GM23248 (cell line): Measurements from ENCODE around the gene YTHDF1. TPM values are rescaled to one million over a fixed set of nuclear protein-coding genes. Genes with fewer than 3 reads are reported as not detected.

Source experiments
- DNase-seq: peaks from one replicate; pipeline ENCODE4 v3.0.0-alpha.2; 2015
- H2AFZ ChIP-seq: fragments of 200-600 bp; sonication (generic); 2 replicates; pipeline ENCODE4 v1.6.1; 2016; ENCODE audit warnings: antibody characterized with exemption
- H3F3A ChIP-seq: fragments of 200-600 bp; sonication (generic); 2 replicates; pipeline ENCODE4 v1.6.1; 2016; ENCODE audit warnings: mild to moderate bottlenecking, antibody characterized with exemption, mixed run types; ENCODE audit not compliant: insufficient read depth
- H3K27ac ChIP-seq: fragments of 200-600 bp; sonication (generic); 2 replicates; pipeline ENCODE4 v1.5.1; 2016; ENCODE audit warnings: mild to moderate bottlenecking
- H3K27me3 ChIP-seq: fragments of 200-600 bp; sonication (generic); replicated peaks from 2 replicates; pipeline ENCODE4 v1.6.1; 2016; ENCODE audit warnings: mild to moderate bottlenecking; ENCODE audit not compliant: insufficient read depth
- H3K36me3 ChIP-seq: fragments of 200-600 bp; sonication (generic); 2 replicates; pipeline ENCODE4 v1.6.1; 2016; ENCODE audit warnings: low read depth, mild to moderate bottlenecking
- H3K4me1 ChIP-seq: fragments of 200-600 bp; sonication (generic); 2 replicates; pipeline ENCODE4 v1.6.1; 2016; ENCODE audit warnings: mild to moderate bottlenecking; ENCODE audit not compliant: insufficient read depth
- H3K4me2 ChIP-seq: fragments of 200-600 bp; sonication (generic); one replicate; pipeline ENCODE4 v1.6.1; 2016; ENCODE audit warnings: mild to moderate bottlenecking; ENCODE audit not compliant: unreplicated experiment
- H3K4me3 ChIP-seq: fragments of 200-600 bp; sonication (generic); 2 replicates; pipeline ENCODE4 v1.5.1; 2016; ENCODE audit warnings: mild to moderate bottlenecking
- H3K79me2 ChIP-seq: fragments of 200-600 bp; sonication (generic); 2 replicates; pipeline ENCODE4 v1.6.1; 2016; ENCODE audit warnings: mild to moderate bottlenecking; ENCODE audit not compliant: insufficient read depth
- H3K9ac ChIP-seq: fragments of 200-600 bp; sonication (generic); 2 replicates; pipeline ENCODE4 v1.6.1; 2016; ENCODE audit warnings: mild to moderate bottlenecking
- H3K9me2 ChIP-seq: fragments of 200-600 bp; sonication (generic); 2 replicates; pipeline ENCODE4 v1.6.1; 2016; ENCODE audit warnings: mixed run types, mild to moderate bottlenecking, moderate library complexity; ENCODE audit not compliant: insufficient read depth
- H3K9me3 ChIP-seq: fragments of 200-600 bp; sonication (generic); one replicate; pipeline ENCODE4 v1.6.1; 2017; ENCODE audit warnings: low read depth
- H4K20me1 ChIP-seq: fragments of 200-600 bp; sonication (generic); 2 replicates; pipeline ENCODE4 v1.6.0; 2016; ENCODE audit not compliant: insufficient read depth
- EZH2 ChIP-seq: fragments of 200-600 bp; sonication (generic); IDR thresholded peaks from 2 replicates; pipeline ENCODE4 v1.6.1; 2018; ENCODE audit warnings: antibody characterized with exemption, mild to moderate bottlenecking; ENCODE audit not compliant: insufficient read depth, poor library complexity, severe bottlenecking
- EZH2phosphoT487 ChIP-seq: fragments of 200-600 bp; sonication (generic); IDR thresholded peaks from 2 replicates; pipeline ENCODE4 v1.6.1; 2018; ENCODE audit warnings: antibody characterized with exemption, moderate library complexity, mild to moderate bottlenecking, low read depth; ENCODE audit not compliant: insufficient read depth
- WGBS, 2 experiments: methylation state at CpG; one replicate each; pipeline ENCODE4 v1.1.6; 2015 to 2017; ENCODE audit warnings: low lambda C conversion rate in 2 of 2, low coverage in 1 of 2; ENCODE audit errors: missing lambda C conversion rate in 2 of 2; 5-methylcytosine and 5-hydroxymethylcytosine counted together
- in situ Hi-C: fragments of 300-500 bp; cut with MboI; formaldehyde crosslinking; loops from 2 replicates; pipeline ENCODE4 v1.15.0; 2020
- polyA plus RNA-seq: library from polyadenylated mRNA; unstranded; fragments of >200 nt; fragmentation: Nextera tagmentation; extraction: Ambion mirVana; gene quantifications from 2 replicates; pipeline ENCODE4 v1.2.1, GENCODE V29; 2016
- total RNA-seq: library from RNA; depleted of rRNA; stranded (reverse); fragments of >200 nt; shearing (Covaris generic); gene quantifications from 2 replicates; pipeline ENCODE4 v1.2.3, GENCODE V29; 2014

YTHDF1 gene
- total and polyA plus RNA-seq, 2 experiments from 2014 or later: 16.7 to 20.4 TPM

- H3K9ac ChIP-seq: no peak overlapping the region
- peaks cover 13% of the 10 kb centered on the region for H3K79me2 ChIP-seq
- H3K27ac ChIP-seq: no peak overlapping the region
- no peak overlapping the region for H3K4me3 ChIP-seq
- no peaks in the 10 kb centered on the region for H4K20me1 ChIP-seq
- no peaks in the 10 kb centered on the region for H3K36me3 ChIP-seq
- in situ Hi-C loops: no loop called here
- TF ChIP-seq EZH2: no peak
- no peak for TF ChIP-seq EZH2phosphoT487
- H2AFZ ChIP-seq: no peak overlapping the region
- H3K27me3 ChIP-seq: peaks cover 9% of the 10 kb centered on the region; the same call in 1 of the 2 replicates
- DNase-seq: no peak
- WGBS, 2 experiments: 44 to 48% methylated on average over 8 of the region's 8 CpGs
- no peaks in the 10 kb centered on the region for H3K9me2 ChIP-seq
- H3K4me2 ChIP-seq: no peak overlapping the region
- H3F3A ChIP-seq: no peaks in the 10 kb centered on the region
- H3K9me3 ChIP-seq: no peaks in the 10 kb centered on the region
- H3K4me1 ChIP-seq: peaks cover 8% of the 10 kb centered on the region
Measured at GRCh38 chr20:63219447-63219821, 3.5 kb upstream of the YTHDF1 start.

DNA sequence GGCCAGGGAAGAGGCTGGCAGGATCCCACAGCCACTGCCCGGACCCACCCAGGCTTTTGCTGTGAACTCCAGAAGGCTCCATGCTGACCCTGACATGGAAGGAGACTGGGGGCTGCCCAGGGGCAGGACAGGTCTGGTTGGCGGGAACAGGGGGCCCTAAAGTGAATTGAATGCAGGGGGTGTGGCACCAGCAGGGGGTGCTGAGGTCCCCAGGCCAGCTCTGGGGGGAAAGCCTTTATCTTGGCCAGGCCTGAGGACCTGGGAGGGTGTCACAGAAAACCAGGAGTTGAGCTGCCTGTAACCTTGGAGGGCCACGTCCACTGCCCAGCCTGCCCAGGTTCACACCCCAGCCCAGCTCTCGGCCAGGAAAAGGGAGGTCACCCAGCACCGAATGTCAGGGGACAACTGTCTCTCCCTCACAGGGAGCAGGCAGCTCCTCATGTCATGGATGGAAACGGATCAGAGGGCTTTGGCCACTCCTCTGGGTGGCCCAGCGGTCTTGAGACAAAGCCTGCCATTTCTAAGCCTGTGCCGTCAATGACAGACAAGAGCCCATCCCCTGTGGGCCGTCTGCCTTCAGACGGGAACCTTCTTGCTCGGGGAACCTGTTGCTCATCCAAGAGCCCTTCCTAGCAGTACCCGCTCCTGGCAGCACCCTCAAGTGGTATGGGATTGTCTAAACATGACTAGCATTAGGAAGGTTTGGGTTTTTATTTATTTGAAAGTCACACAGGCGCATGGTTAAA is 2.9 kb upstream of the YTHDF1 start:
- Histone ChIP-seq H3K79me2 (peaks cover 19% of the 10 kb centered on the region), H3K4me1 (peaks cover 14% of the 10 kb centered on the region), H3K9me2 (no peaks in the 10 kb centered on the region), H3K4me3 (no peak overlapping the region), H3K27ac (no peak overlapping the region), H3K36me3 (0 out of 2 replicates have a peak, but pooled peaks cover 4% of the 10 kb centered on the region), H3F3A (no peaks in the 10 kb centered on the region), H3K27me3 (peaks cover 9% of the 10 kb centered on the region; the same call in 1 of the 2 replicates), H3K9ac (no peak overlapping the region), H2AFZ (no peak overlapping the region), H3K9me3 (no peaks in the 10 kb centered on the region), H3K4me2 (no peak overlapping the region), H4K20me1 (no peaks in the 10 kb centered on the region; the same call in 1 of the 2 replicates)
- TF ChIP-seq EZH2phosphoT487 (no peak), EZH2 (no peak)
- in situ Hi-C loops: no loop called here
- DNase-seq: no peak
- 47 to 51% methylated on average over 12 to 13 of the region's 13 CpGs for WGBS, 2 experiments

DNA sequence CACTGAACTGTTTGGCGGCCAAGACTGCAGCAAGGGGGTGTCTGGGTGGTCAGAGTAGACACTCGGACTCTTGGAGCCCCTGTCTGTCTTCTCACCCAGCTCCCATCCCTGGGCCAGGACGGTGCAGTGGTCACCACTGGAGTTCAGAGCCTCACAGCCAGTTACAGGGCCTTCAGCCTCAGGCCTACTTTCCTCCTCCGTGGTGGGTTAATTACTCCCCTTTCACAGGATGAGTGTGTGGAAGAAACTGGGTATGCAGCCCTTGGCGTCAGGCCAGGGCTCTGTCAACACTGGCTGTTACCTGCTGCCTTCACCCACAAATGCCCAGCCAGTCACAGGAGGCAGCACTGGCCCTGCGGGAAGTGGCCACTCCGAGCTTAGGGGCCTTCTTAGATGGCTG is 1.8 kb upstream of the YTHDF1 start:
- Histone ChIP-seq H3K9ac (no peak overlapping the region), H3K4me1 (peaks cover 15% of the 10 kb centered on the region), H2AFZ (no peak overlapping the region), H4K20me1 (peaks cover 4% of the 10 kb centered on the region; the same call in 1 of the 2 replicates), H3K9me3 (no peaks in the 10 kb centered on the region), H3F3A (no peaks in the 10 kb centered on the region), H3K27ac (no peak overlapping the region), H3K36me3 (peaks cover 15% of the 10 kb centered on the region; the same call in 1 of the 2 replicates), H3K4me3 (no peak overlapping the region), H3K27me3 (peaks cover 9% of the 10 kb centered on the region; the same call in 1 of the 2 replicates), H3K4me2 (no peak overlapping the region), H3K9me2 (no peaks in the 10 kb centered on the region), H3K79me2 (peaks cover 30% of the 10 kb centered on the region)
- DNase-seq: no peak
- WGBS, 2 experiments: 80 to 82% methylated on average over 7 of the region's 7 CpGs
- TF ChIP-seq EZH2: no peak
- no peak for TF ChIP-seq EZH2phosphoT487
- in situ Hi-C loops: no loop called here

GRCh38 chr20:63216849-63217471 is 1.0 kb upstream of the YTHDF1 start:
- Histone ChIP-seq H3K36me3 (peaks cover 16% of the 10 kb centered on the region; the same call in 1 of the 2 replicates), H3K27ac (no peak overlapping the region), H3K4me3 (peak overlapping the region; percentile 87), H3K9ac (peak overlapping the region; percentile 85), H3K9me2 (no peaks in the 10 kb centered on the region), H4K20me1 (peaks cover 8% of the 10 kb centered on the region; the same call in 1 of the 2 replicates), H3K4me1 (peaks cover 15% of the 10 kb centered on the region), H2AFZ (peak overlapping the region; percentile 97), H3K9me3 (no peaks in the 10 kb centered on the region), H3F3A (no peaks in the 10 kb centered on the region), H3K79me2 (peaks cover 38% of the 10 kb centered on the region), H3K4me2 (peak overlapping the region; percentile 93), H3K27me3 (peaks cover 9% of the 10 kb centered on the region; the same call in 1 of the 2 replicates)
- in situ Hi-C loops: no loop called here
- WGBS, 2 experiments: 59 to 62% methylated on average over 12 to 13 of the region's 13 CpGs
- no peak for DNase-seq
- no peak for TF ChIP-seq EZH2phosphoT487
- TF ChIP-seq EZH2: no peak
